HL-60 (cell line): ENCODE results near the gene ENOSF1.

Source experiments
- GABPA ChIP-seq: IDR thresholded peaks from 2 replicates; pipeline ENCODE4 v1.6.1; 2012; ENCODE audit warnings: low read depth
- POLR2AphosphoS5 ChIP-seq: IDR thresholded peaks from 2 replicates; pipeline ENCODE4 v1.6.1; 2012; ENCODE audit warnings: low read depth
- TF ChIP-seq, protein P1 (sequence below): IDR thresholded peaks from one replicate; pipeline ENCODE4 v1.5.1; 2011; ENCODE audit warnings: low read length, control low read depth, inconsistent platforms; ENCODE audit not compliant: insufficient read depth
- TF ChIP-seq, protein P2 (sequence below): IDR thresholded peaks from 2 replicates; pipeline ENCODE4 v1.6.1; 2012; ENCODE audit warnings: low read depth; ENCODE audit not compliant: insufficient replicate concordance

DNA sequence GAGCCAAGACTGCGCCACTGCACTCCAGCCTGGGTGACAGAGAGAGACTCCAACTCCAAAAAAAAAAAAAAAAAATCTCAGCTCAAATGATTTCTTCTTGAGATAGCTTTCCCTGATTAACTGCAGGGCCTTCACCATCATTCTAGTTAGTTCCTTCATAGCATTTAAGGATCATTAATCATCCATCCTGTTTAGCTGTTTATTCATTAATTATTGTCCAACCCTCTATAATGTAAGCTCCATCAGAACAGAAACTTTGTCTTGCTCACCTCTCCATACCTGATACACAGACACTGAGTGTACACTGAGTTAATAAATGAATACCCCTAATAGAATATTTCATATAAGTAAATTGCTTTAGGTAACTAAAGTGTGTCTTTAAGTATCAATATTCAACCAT lies 42.2 kb upstream of the ENOSF1 start:
- TF ChIP-seq, protein P1, sequence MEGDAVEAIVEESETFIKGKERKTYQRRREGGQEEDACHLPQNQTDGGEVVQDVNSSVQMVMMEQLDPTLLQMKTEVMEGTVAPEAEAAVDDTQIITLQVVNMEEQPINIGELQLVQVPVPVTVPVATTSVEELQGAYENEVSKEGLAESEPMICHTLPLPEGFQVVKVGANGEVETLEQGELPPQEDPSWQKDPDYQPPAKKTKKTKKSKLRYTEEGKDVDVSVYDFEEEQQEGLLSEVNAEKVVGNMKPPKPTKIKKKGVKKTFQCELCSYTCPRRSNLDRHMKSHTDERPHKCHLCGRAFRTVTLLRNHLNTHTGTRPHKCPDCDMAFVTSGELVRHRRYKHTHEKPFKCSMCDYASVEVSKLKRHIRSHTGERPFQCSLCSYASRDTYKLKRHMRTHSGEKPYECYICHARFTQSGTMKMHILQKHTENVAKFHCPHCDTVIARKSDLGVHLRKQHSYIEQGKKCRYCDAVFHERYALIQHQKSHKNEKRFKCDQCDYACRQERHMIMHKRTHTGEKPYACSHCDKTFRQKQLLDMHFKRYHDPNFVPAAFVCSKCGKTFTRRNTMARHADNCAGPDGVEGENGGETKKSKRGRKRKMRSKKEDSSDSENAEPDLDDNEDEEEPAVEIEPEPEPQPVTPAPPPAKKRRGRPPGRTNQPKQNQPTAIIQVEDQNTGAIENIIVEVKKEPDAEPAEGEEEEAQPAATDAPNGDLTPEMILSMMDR, result no peak
- TF ChIP-seq, protein P2, sequence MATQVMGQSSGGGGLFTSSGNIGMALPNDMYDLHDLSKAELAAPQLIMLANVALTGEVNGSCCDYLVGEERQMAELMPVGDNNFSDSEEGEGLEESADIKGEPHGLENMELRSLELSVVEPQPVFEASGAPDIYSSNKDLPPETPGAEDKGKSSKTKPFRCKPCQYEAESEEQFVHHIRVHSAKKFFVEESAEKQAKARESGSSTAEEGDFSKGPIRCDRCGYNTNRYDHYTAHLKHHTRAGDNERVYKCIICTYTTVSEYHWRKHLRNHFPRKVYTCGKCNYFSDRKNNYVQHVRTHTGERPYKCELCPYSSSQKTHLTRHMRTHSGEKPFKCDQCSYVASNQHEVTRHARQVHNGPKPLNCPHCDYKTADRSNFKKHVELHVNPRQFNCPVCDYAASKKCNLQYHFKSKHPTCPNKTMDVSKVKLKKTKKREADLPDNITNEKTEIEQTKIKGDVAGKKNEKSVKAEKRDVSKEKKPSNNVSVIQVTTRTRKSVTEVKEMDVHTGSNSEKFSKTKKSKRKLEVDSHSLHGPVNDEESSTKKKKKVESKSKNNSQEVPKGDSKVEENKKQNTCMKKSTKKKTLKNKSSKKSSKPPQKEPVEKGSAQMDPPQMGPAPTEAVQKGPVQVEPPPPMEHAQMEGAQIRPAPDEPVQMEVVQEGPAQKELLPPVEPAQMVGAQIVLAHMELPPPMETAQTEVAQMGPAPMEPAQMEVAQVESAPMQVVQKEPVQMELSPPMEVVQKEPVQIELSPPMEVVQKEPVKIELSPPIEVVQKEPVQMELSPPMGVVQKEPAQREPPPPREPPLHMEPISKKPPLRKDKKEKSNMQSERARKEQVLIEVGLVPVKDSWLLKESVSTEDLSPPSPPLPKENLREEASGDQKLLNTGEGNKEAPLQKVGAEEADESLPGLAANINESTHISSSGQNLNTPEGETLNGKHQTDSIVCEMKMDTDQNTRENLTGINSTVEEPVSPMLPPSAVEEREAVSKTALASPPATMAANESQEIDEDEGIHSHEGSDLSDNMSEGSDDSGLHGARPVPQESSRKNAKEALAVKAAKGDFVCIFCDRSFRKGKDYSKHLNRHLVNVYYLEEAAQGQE, result no peak
- TF ChIP-seq POLR2AphosphoS5 (no peak), GABPA (no peak)
